Uterus (tissue), 2 donors: ENCODE data around the gene NFATC1.

Experiments used
- CTCF ChIP-seq, 4 experiments: fragments of 200-600 bp in 2 of 4; fragments of 450-650 bp in 2 of 4; sonication (generic) in 2 of 4; IDR thresholded peaks; one replicate each; pipeline ENCODE4 v1.5.1; 2016 to 2019; ENCODE audit warnings: antibody characterized with exemption in 4 of 4, mild to moderate bottlenecking in 2 of 4, moderate library complexity in 1 of 4
- POLR2A ChIP-seq, 2 donors: fragments of 450-650 bp; IDR thresholded peaks; one replicate each; pipeline ENCODE4 v1.6.1; 2016; ENCODE audit warnings: antibody characterized with exemption in 2 of 2, mild to moderate bottlenecking in 1 of 2, moderate library complexity in 1 of 2

GRCh38 chr18:79572848-79573451, 177.2 kb downstream of the NFATC1 start:
- no peak for TF ChIP-seq POLR2A (IDR thresholded peaks at IDR 0.05)
- TF ChIP-seq CTCF (IDR thresholded peaks at IDR 0.05), result no peak
